GM12891 (cell line): Measurements from ENCODE around the gene FHIP2A.

Source experiments
- POLR2A ChIP-seq: IDR thresholded peaks from 2 replicates; pipeline ENCODE4 v1.6.1; 2011; ENCODE audit warnings: low read depth, low read length, control low read depth
- POLR2AphosphoS5 ChIP-seq: IDR thresholded peaks from 2 replicates; pipeline ENCODE4 v1.6.1; 2011; ENCODE audit warnings: low read depth, low read length, control low read depth

DNA sequence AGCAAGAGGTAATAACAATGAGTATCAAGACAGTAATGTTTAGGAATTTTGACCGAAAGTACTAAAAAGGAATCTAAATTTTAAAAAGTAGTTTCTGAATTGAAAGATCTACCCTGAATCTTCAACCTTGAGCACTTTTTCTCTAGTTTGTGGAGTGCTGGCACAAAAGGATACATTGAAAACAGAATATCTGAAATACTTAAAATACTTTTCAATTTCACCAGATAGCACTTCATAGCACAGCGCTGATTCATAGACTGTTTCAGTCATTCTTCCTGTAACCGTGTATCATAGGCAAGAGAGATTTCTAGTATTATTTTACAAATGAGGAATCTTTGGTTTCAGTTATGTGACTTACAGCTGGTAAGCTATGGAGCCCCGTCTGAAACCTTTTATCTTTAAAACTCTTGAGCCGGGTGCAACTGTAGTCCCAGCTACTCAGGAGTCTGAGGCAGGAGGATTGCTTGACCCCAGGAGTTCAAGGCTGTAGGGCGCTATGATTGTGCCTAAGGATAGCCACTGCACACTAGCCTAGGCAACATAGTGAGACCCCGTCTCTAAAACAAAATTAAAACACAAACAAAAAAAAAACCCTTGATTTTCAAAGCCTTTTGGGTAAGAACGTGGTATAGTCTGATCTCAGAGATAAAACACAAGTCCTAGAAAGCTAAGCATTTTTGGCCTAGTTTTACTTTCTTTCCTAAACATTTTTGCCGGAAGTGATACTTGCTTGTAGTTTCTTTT is 35.1 kb downstream of the FHIP2A start:
- TF ChIP-seq POLR2A (no peak), POLR2AphosphoS5 (no peak)
